ENCODE results near the gene TMCC3. TPM values are rescaled to one million over a fixed set of nuclear protein-coding genes. Genes with fewer than 3 reads are reported as not detected.

Gene TMCC3
- total RNA-seq, 1 donor from 2014 or later, result 11.0 TPM

DNA sequence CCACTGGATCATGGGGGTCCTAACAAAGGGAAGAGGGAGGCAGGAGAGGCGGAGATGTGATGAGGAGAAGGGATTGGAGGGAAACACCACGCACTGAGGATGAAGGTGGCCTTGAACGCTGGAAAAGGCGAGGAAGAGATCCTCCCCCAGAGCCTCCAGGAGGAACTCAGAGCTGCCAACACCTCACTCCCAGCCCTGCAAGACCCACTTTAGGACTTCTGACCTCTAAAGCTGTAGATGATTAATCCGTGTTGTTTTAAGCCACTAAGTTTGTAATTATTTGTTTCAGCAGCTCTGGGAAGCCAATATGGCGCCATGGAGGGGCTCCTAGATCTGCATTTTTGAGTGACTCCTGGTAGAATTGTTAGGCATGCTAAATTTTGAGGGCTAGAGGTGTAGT lies 116.1 kb downstream of the TMCC3 start:
- Histone ChIP-seq H3K4me1 (no peaks in the 10 kb centered on the region), H3K4me3 (no peak overlapping the region), H3K9me3 (no peaks in the 10 kb centered on the region), H3K27ac (no peak overlapping the region), H3K36me3 (no peaks in the 10 kb centered on the region), H3K27me3 (no peaks in the 10 kb centered on the region)
- intact Hi-C loops (cut with DNase I), result no loop called here
- TF ChIP-seq, protein P1, sequence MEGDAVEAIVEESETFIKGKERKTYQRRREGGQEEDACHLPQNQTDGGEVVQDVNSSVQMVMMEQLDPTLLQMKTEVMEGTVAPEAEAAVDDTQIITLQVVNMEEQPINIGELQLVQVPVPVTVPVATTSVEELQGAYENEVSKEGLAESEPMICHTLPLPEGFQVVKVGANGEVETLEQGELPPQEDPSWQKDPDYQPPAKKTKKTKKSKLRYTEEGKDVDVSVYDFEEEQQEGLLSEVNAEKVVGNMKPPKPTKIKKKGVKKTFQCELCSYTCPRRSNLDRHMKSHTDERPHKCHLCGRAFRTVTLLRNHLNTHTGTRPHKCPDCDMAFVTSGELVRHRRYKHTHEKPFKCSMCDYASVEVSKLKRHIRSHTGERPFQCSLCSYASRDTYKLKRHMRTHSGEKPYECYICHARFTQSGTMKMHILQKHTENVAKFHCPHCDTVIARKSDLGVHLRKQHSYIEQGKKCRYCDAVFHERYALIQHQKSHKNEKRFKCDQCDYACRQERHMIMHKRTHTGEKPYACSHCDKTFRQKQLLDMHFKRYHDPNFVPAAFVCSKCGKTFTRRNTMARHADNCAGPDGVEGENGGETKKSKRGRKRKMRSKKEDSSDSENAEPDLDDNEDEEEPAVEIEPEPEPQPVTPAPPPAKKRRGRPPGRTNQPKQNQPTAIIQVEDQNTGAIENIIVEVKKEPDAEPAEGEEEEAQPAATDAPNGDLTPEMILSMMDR (IDR thresholded peaks at IDR 0.05), result no peak
- DNase-seq (ENCODE audit: low spot score in 2 of 2), result no peak

DNA sequence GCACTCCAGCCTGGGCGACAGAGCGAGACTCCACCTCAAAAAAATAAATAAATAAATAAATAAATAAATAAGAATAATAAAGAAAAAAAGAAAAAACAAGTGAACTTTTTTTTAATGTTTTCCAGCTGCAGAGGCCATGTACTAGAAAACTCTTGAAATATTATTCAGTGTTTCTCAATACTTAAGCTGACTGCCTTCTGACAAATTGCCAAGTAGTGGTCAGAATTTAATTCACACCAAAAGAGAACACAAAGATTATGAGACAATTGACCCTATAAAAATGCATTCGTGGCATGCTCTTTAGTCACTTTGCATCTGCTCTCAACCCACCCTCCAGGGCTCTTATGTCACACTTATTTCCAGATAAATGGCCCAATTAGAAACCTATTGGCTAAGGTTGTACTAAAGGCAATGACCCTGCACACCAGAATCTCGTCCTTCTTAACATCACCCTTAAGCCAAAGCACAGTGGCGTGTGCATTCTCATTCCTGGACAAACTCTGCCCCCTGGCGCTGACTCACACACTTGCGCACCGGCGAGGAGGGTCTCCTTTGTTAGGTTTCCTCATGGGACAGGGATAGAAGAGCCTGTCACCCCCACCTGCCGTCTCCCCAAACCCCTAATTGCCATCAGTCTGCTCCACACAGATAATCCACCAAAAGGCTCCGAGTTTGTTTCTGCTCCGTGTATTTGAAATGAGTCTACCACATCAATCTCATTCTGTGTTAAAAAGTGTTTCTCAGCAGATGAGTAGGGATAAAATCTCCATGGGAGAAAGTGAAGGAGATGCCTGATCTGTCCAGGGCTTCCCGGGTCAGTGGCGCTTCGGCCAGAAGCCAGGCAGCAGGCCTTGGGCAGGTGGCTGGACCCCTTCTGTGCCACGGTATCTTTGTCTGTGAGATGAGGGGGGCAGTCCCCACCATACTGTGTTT lies 117.6 kb downstream of the TMCC3 start:
- peak; percentile 12 to 71 for DNase-seq (ENCODE audit: low spot score in 2 of 2)
- intact Hi-C loops (cut with DNase I), result loop anchor here (2.0 kb wide), 1 partner anchor 398 kb away; no protein-coding TSS in a partner anchor

DNA sequence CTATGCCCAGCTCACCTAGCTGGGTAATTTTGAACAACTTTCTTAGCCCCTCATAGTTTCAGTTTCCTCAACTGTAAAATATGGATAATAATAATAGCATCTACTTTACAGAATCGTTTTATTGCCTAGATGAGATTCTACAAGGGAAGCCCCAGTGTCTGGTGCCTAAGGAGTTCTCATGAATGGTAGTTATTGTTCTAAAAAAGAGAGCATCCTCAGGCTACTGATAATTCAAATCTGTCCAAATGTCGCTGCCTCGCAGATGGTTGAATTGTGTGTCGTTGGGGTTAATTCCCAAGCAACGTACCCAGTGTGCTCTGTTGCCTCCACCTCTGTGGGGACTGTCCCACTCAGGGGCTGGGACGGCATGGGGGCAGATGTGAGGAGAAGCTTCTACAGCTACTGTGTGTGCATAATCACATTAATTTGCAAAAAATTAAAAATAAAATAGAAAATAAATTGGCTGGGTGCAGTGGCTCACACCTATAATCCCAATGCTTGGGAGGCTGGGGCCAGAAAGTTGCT lies 119.1 kb downstream of the TMCC3 start:
- TF ChIP-seq, protein P1 (IDR thresholded peaks at IDR 0.05), result no peak
- no peaks in the 10 kb centered on the region for H3K36me3 ChIP-seq
- H3K4me1 ChIP-seq, result no peaks in the 10 kb centered on the region
- H3K4me3 ChIP-seq, result no peak overlapping the region
- no peak for DNase-seq (ENCODE audit: low spot score in 2 of 2)
- no peaks in the 10 kb centered on the region for H3K9me3 ChIP-seq
- no peaks in the 10 kb centered on the region for H3K27me3 ChIP-seq
- no peak overlapping the region for H3K27ac ChIP-seq
- intact Hi-C loops (cut with DNase I), result no loop called here

More for the DNA sequence above, 117.6 kb downstream of the TMCC3 start:
- Histone ChIP-seq H3K27ac (no peak overlapping the region), H3K4me1 (no peaks in the 10 kb centered on the region), H3K9me3 (no peaks in the 10 kb centered on the region), H3K27me3 (no peaks in the 10 kb centered on the region), H3K36me3 (no peaks in the 10 kb centered on the region), H3K4me3 (no peak overlapping the region)
- TF ChIP-seq, protein P1 (IDR thresholded peaks at IDR 0.05), result peak; percentile 66 to 73 (median 70)

DNA sequence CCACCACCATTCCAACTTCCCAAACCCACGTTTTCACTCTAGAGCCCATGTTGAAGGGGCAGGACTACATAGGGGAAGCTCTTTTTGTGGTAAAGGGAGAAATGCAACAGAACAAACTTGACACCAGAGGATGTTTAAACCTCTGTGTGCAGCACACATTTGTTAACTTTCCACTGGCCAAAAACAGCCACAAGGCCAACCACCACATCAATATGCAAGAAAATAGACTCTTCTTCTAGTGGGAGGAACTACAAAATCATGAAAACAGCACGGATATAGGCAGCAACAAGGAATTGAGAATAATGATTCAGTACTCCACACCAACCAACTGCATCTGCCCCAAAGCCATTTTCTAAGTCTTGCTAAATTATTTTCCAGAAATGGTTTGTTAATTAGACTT lies 124.4 kb downstream of the TMCC3 start:
- H3K4me3 ChIP-seq, result no peak overlapping the region
- no peak for DNase-seq (ENCODE audit: low spot score in 2 of 2)
- no peaks in the 10 kb centered on the region for H3K27me3 ChIP-seq
- TF ChIP-seq, protein P1 (IDR thresholded peaks at IDR 0.05), result no peak
- H3K9me3 ChIP-seq, result no peaks in the 10 kb centered on the region
- intact Hi-C loops (cut with DNase I), result no loop called here
- no peak overlapping the region for H3K27ac ChIP-seq
- no peaks in the 10 kb centered on the region for H3K4me1 ChIP-seq
- H3K36me3 ChIP-seq, result no peaks in the 10 kb centered on the region

Other genes with a start within 250 kb of the TMCC3 start
- 23.6 TPM for gene CEP83, start 190.7 kb downstream of the TMCC3 start, total RNA-seq

Data from ascending aorta (tissue), 2 donors.